C4-2B (cell line): ENCODE results near the gene C9orf78.

Experiments used
- H3K27ac ChIP-seq: fragments of 450-650 bp; 2 replicates; pipeline ENCODE4 v1.5.1; 2017
- ZFX ChIP-seq: fragments of 450-650 bp; IDR thresholded peaks from 2 replicates; pipeline ENCODE4 v1.6.1; 2017
- TF ChIP-seq, protein P1 (sequence below): fragments of 450-650 bp; conservative IDR thresholded peaks from 2 replicates; pipeline ENCODE4 v1.5.1; 2017; ENCODE audit warnings: mild to moderate bottlenecking

Gene C9orf78

DNA sequence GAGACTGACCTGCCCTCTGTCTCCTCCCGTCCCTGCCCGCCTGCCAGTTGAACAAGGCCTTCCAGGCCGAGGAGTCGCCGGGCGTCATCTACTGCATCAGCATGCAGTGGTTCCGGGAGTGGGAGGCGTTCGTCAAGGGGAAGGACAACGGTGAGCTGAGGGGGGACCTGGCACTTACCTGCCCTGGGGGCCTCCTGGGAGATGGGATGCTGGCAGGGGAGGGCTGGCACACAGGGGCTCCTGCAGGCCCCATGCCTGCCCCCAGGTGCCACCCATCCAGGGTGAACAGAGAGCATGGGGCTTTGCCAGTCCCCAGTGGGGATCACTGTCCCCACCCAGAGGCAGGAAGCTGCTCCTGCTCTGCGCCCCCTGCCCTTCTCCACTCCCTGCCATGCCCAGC is 43.2 kb upstream of the C9orf78 start:
- no peak overlapping the region for H3K27ac ChIP-seq
- TF ChIP-seq, protein P1, sequence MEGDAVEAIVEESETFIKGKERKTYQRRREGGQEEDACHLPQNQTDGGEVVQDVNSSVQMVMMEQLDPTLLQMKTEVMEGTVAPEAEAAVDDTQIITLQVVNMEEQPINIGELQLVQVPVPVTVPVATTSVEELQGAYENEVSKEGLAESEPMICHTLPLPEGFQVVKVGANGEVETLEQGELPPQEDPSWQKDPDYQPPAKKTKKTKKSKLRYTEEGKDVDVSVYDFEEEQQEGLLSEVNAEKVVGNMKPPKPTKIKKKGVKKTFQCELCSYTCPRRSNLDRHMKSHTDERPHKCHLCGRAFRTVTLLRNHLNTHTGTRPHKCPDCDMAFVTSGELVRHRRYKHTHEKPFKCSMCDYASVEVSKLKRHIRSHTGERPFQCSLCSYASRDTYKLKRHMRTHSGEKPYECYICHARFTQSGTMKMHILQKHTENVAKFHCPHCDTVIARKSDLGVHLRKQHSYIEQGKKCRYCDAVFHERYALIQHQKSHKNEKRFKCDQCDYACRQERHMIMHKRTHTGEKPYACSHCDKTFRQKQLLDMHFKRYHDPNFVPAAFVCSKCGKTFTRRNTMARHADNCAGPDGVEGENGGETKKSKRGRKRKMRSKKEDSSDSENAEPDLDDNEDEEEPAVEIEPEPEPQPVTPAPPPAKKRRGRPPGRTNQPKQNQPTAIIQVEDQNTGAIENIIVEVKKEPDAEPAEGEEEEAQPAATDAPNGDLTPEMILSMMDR, result no peak
- no peak for TF ChIP-seq ZFX

DNA sequence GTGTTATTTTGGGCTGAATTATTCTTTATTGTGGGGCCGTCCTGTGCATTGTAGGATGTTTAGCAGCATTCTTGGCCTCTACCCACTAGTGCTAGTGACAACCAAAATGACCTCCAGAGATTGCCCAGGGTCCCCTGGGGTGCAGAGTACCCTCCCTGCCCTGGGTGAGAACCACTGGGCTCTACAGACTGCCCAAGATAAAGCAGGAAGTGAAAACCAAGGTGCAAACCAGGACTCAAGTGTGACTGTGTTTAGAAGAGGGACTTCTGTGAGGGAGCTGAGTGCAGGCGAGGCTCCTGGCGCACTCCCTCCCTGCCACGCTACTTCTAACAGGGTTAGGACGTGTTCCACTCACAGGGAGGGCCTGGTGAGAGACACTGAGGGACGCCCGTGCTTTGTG is 41.7 kb upstream of the C9orf78 start:
- TF ChIP-seq, protein P1, result no peak
- TF ChIP-seq ZFX, result no peak
- H3K27ac ChIP-seq, result no peak overlapping the region

DNA sequence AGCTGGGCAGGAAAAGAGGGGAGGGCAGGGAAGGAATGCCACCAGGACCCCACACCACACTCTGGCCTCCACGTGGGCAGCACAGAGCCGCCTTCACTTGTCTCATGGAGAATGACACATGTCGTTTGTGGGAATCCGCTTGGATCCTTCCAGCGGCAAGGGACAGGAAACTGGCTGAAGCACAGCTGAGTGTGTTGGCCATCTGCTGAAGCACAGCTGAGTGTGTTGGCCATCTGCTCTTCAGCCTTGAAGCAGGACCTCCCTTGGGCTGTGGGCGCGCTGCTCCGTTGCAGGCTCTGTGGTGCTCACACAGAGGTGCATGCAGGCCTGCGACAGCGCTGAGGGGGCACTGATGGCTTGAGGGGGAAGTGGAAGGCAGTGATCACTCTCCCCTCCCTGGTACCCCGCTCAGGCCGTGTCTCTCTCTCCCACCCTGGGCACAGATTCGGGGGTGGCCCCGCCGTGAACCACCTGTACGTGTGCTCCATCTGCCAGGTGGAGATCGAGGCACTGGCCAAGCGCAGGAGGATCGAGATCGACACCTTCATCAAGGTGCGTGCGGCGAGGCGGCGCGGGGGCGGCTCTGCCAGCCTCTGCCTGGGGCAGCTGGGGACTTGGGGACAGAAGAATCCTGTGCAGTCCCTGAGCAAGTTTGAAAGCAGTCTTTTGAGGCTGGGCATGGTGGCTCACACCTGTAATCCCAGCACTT is 40.8 kb upstream of the C9orf78 start:
- H3K27ac ChIP-seq, result no peak overlapping the region
- TF ChIP-seq, protein P1, result no peak
- no peak for TF ChIP-seq ZFX

DNA sequence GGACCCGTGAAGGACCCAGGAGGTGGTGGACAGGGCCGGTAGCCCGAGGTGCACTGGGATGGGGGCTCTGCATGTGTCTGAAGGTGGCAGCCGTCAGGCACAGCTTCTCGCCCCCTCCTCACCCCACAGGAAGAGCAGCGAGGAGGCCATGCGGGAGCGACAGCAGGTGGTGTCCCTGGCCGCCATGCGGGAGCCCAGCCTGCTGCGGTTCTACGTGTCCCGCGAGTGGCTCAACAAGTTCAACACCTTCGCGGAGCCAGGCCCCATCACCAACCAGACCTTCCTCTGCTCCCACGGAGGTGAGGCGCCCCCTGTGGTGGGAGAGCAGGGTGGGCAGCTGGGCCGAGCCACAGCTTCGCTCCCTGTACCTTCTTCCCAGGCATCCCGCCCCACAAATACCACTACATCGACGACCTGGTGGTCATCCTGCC is 40.1 kb upstream of the C9orf78 start:
- TF ChIP-seq, protein P1, result no peak
- TF ChIP-seq ZFX, result no peak

DNA sequence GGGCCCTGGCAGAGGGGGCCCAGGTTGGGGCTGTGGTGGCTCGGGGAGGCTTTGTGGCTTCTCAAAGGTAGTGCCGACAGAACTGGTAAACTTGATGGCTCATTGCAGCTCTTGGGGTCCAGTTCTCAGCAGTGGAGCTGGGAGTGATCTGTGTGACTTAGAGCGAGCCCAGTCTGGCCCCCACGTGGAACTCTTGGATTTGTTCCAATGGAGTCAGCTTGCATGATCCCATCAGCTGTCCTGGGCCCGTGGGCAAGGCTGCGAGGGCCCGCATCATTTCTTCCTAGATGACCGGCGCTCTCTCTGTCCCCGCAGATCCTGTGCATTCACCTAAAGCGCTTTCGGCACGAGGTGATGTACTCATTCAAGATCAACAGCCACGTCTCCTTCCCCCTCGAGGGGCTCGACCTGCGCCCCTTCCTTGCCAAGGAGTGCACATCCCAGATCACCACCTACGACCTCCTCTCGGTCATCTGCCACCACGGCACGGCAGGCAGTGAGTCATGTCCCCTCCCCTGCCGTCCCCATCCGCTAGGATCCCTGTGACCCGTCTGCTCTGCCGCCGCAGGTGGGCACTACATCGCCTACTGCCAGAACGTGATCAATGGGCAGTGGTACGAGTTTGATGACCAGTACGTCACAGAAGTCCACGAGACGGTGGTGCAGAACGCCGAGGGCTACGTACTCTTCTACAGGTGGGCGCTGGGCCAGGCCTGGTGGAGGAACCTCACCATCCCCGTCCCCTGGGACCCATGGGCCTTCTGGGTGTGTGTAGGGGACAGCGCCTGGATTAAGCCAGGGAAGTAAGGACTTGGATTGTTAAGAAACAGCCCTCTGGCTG is 39.4 kb upstream of the C9orf78 start:
- no peak overlapping the region for H3K27ac ChIP-seq
- TF ChIP-seq, protein P1, result no peak
- TF ChIP-seq ZFX, result no peak

More for the DNA sequence above, 40.1 kb upstream of the C9orf78 start:
- H3K27ac ChIP-seq, result no peak overlapping the region

DNA sequence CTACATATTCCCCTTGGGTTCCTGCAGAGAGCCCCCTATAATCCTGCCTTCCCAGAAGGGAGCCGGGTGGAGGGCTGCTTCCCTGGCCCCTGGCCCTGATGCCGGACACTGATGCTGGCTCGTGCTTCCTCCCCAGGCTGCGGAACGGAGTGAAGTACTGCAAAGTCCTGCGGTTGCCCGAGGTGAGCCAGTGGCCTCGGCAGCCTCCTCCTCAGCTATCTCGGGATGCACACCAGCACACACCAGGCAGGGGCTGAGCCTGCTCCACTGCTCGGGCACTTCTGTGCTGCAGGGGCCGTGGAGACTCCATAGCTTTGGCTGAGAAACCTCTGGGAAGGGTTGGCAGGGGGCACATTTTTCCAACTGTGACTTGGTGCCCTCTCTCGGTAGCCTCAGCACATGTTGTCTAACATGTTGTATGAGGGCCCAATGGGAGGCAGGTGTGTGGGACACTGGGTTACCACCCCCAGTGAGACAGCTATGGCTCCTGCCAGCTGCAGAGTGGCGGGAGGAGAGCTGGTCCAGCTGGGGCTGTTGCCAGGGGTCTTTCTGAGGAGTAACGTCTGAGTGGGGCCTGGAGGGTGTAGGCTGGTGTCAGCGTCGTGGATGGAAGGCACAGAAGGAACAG is 38.6 kb upstream of the C9orf78 start:
- TF ChIP-seq, protein P1, result no peak
- no peak for TF ChIP-seq ZFX
- H3K27ac ChIP-seq, result no peak overlapping the region

DNA sequence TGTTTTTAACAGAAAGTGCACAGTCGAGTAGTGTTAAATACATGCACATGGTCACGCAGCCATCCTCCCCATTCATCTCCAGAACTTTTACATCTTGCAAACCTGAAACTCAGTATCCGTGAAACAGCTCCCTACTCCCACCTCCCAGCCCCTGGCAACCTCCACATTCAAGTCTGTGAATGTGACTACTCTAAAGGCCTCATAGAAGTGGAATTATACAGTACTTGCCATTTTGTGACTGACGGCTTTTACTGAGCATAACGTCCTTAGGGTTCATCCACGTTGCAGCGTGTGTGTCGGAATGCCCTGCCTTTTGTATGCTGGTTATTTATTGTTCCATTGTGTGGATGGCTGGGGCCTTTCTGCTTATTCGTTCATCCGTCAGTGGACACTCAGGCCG is 36.0 kb upstream of the C9orf78 start:
- TF ChIP-seq, protein P1, result no peak
- TF ChIP-seq ZFX, result no peak
- no peak overlapping the region for H3K27ac ChIP-seq
